ENCODE results near the gene FBXL15. TPM values are rescaled to one million over a fixed set of nuclear protein-coding genes. Genes with fewer than 3 reads are reported as not detected.

FBXL15 gene
- total RNA-seq, 4 donors from 2014 or later = 12.5 to 17.9 (median 13.8) TPM

Other genes with a start within 250 kb of the FBXL15 start
- 10 to 100 TPM; 16.9 to 84.1 (median 56.5) TPM for gene ELOVL3, start 194.5 kb upstream of the FBXL15 start, total RNA-seq
- gene PITX3, start 179.3 kb upstream of the FBXL15 start, total RNA-seq = not detected
- 10 to 100 TPM; 31.0 to 56.1 (median 43.9) TPM for gene GBF1, start 175.3 kb upstream of the FBXL15 start, total RNA-seq
- 10 to 100 TPM; 14.4 to 18.5 (median 16.0) TPM for gene NFKB2, start 25.1 kb upstream of the FBXL15 start, total RNA-seq
- 1 to 10 TPM; 1.7 to 4.8 (median 2.1) TPM for gene PSD, start 2.1 kb upstream of the FBXL15 start, total RNA-seq
- gene CUEDC2, start 11.7 kb downstream of the FBXL15 start, total RNA-seq = 10 to 100 TPM; 25.0 to 61.2 (median 40.2) TPM
- 1 to 10 TPM; 1.4 to 7.1 (median 5.4) TPM for gene C10orf95, start 30.7 kb downstream of the FBXL15 start, total RNA-seq
- 100 to 1,000 TPM in 3 of 4 donors, 10 to 100 TPM in 1; 71.5 to 108 (median 105) TPM for gene ACTR1A, start 81.9 kb downstream of the FBXL15 start, total RNA-seq
- 10 to 100 TPM; 15.3 to 22.7 (median 18.9) TPM for gene SUFU, start 83.1 kb downstream of the FBXL15 start, total RNA-seq
- gene TRIM8, start 223.6 kb downstream of the FBXL15 start, total RNA-seq = 100 to 1,000 TPM in 2 of 4 donors, 10 to 100 TPM in 2; 73.1 to 113 (median 96.1) TPM